Neural progenitor cell (in vitro differentiated cells): ENCODE data around the gene PQBP1.

ENCODE experiments used
- CTCF ChIP-seq: fragments of 200-600 bp; sonication (generic); IDR thresholded peaks from 2 replicates; pipeline ENCODE4 v1.5.1; 2017; ENCODE audit warnings: antibody characterized with exemption, mild to moderate bottlenecking
- EZH2 ChIP-seq: fragments of 200-600 bp; sonication (generic); IDR thresholded peaks from 2 replicates; pipeline ENCODE4 v1.6.1; 2017; ENCODE audit warnings: antibody characterized with exemption, mild to moderate bottlenecking, moderate library complexity

GRCh38 chrX:48927123-48927522, 29.4 kb downstream of the PQBP1 start:
- no peak for TF ChIP-seq EZH2
- TF ChIP-seq CTCF = no peak
